Stimulated activated naive B cell treated with anti-CD40 and anti-IgM and Interleukin-4, amounts not matched to agents 10 μg/mL and 1 μg/mL and 100 μg/mL, for 72 hours (primary cell): Measurements from ENCODE around the gene HNRNPF.
"Not testable (repeated sequence)": the region's sequence is repeated elsewhere in the genome, so short reads cannot be mapped to it uniquely, and the experiment has no call there.

Source experiments
- ATAC-seq, 2 donors: fragments of 150-1000 bp; cut with Tn5 transposase; replicated peaks; 2 replicates each; pipeline ENCODE4 v1.10.0; 2021; ENCODE audit warnings: moderate library complexity in 1 of 2
- DNase-seq: peaks from one replicate; pipeline ENCODE4 v3.0.0; 2021
- H3K27ac Mint-ChIP-seq: one replicate; pipeline ENCODE4 v1.8.0; 2022; ENCODE audit warnings: mild to moderate bottlenecking, mixed read lengths
- H3K27me3 Mint-ChIP-seq, 2 donors: one replicate each; pipeline ENCODE4 v1.8.0; 2022; ENCODE audit warnings: mixed read lengths in 2 of 2
- H3K36me3 Mint-ChIP-seq, 2 donors: one replicate each; pipeline ENCODE4 v1.8.0; 2022; ENCODE audit warnings: mixed read lengths in 2 of 2, mild to moderate bottlenecking in 1 of 2
- H3K4me1 Mint-ChIP-seq, 2 donors: one replicate each; pipeline ENCODE4 v1.8.0; 2022; ENCODE audit warnings: mixed read lengths in 2 of 2, mild to moderate bottlenecking in 1 of 2
- H3K4me3 Mint-ChIP-seq, 2 donors: one replicate each; pipeline ENCODE4 v1.8.0; 2022; ENCODE audit warnings: mild to moderate bottlenecking in 2 of 2, mixed read lengths in 2 of 2, moderate library complexity in 1 of 2
- H3K9me3 Mint-ChIP-seq, 2 donors: one replicate each; pipeline ENCODE4 v1.8.0; 2022; ENCODE audit warnings: mixed read lengths in 2 of 2, mild to moderate bottlenecking in 1 of 2

Gene HNRNPF

GRCh38 chr10:43436291-43437140 is 27.5 kb upstream of the HNRNPF start, which contains the start of gene ZNF487:
Gene ZNF487 (plus strand): TSS chr10:43437111. CDS start chr10:43475814, 38,703 bp downstream.
- peak within 1 kb of the TSS; percentile 98 to 99 for H3K4me3 Mint-ChIP-seq

GRCh38 chr10:43430926-43431663 is 22.1 kb upstream of the HNRNPF start:
- no peak for DNase-seq
- Mint-ChIP-seq H3K4me1 (peaks cover 8 to 15% of the 10 kb centered on the region in 2 donors), H3K27me3 (no peaks in the 10 kb centered on the region), H3K36me3 (peaks cover 2 to 3% of the 10 kb centered on the region in 2 donors), H3K9me3 (no peaks in the 10 kb centered on the region), H3K4me3 (no peak overlapping the region), H3K27ac (no peak overlapping the region)
- no peak for ATAC-seq

More at GRCh38 chr10:43436291-43437140, 27.5 kb upstream of the HNRNPF start, which contains the start of gene ZNF487:
- ATAC-seq, result peak; percentile 96
- peaks cover 17 to 38% of the 10 kb centered on the region in 2 donors for H3K4me1 Mint-ChIP-seq
- DNase-seq, result peak; percentile 87
- H3K9me3 Mint-ChIP-seq, result no peaks in the 10 kb centered on the region
- H3K27me3 Mint-ChIP-seq, result no peaks in the 10 kb centered on the region
- peaks cover 6 to 8% of the 10 kb centered on the region in 2 donors for H3K36me3 Mint-ChIP-seq
- H3K27ac Mint-ChIP-seq, result peak within 1 kb of the TSS; percentile 99

- ATAC-seq, result peak; percentile 92 to 93
- Mint-ChIP-seq H3K4me1 (peaks cover 6 to 15% of the 10 kb centered on the region in 2 donors), H3K27ac (peak overlapping the region; percentile 89), H3K9me3 (no peaks in the 10 kb centered on the region), H3K36me3 (no peaks in the 10 kb centered on the region), H3K4me3 (peak overlapping the region; percentile 68), H3K27me3 (no peaks in the 10 kb centered on the region)
- peak; percentile 44 for DNase-seq
These were observed 18.3 kb upstream of the HNRNPF start for GRCh38 chr10:43427166-43427825.

GRCh38 chr10:43426476-43426875 is 17.5 kb upstream of the HNRNPF start:
- H3K27me3 Mint-ChIP-seq, H3K9me3 Mint-ChIP-seq, H3K36me3 Mint-ChIP-seq, ATAC-seq, H3K4me3 Mint-ChIP-seq, H3K27ac Mint-ChIP-seq, DNase-seq: not testable (repeated sequence)
- H3K4me1 Mint-ChIP-seq, result peaks cover 8 to 18% of the 10 kb centered on the region in 2 donors

- H3K9me3 Mint-ChIP-seq, result peaks cover 0 to 2% of the 10 kb centered on the region in 2 donors
- H3K27ac Mint-ChIP-seq, result no peak overlapping the region
- no peaks in the 10 kb centered on the region for H3K27me3 Mint-ChIP-seq
- H3K4me3 Mint-ChIP-seq, result no peak overlapping the region
- H3K4me1 Mint-ChIP-seq, result peaks cover 12 to 32% of the 10 kb centered on the region in 2 donors
- DNase-seq, result no peak
- peaks cover 6% of the 10 kb centered on the region in 2 donors for H3K36me3 Mint-ChIP-seq
- ATAC-seq, result no peak
These were observed 15.4 kb upstream of the HNRNPF start for GRCh38 chr10:43424416-43424815.

- H3K27me3 Mint-ChIP-seq, DNase-seq, H3K9me3 Mint-ChIP-seq, ATAC-seq, H3K36me3 Mint-ChIP-seq, H3K4me3 Mint-ChIP-seq: not testable (repeated sequence)
- H3K27ac Mint-ChIP-seq, result peak overlapping the region; percentile 59
- peaks cover 17 to 36% of the 10 kb centered on the region in 2 donors for H3K4me1 Mint-ChIP-seq
These were observed 13.0 kb upstream of the HNRNPF start for GRCh38 chr10:43421944-43422343.

- Mint-ChIP-seq H3K4me1 (peaks cover 17 to 36% of the 10 kb centered on the region in 2 donors), H3K36me3 (peaks cover 8% of the 10 kb centered on the region in 2 donors), H3K9me3 (peaks cover 0 to 5% of the 10 kb centered on the region in 2 donors), H3K4me3 (peak overlapping the region; percentile 12 to 39), H3K27me3 (no peaks in the 10 kb centered on the region), H3K27ac (peak overlapping the region; percentile 59)
- DNase-seq (no peak), ATAC-seq (no peak)
These were observed 12.5 kb upstream of the HNRNPF start for GRCh38 chr10:43421519-43421918.

- peak overlapping the region; percentile 90 to 96 for H3K4me3 Mint-ChIP-seq
- H3K4me1 Mint-ChIP-seq, result peaks cover 17 to 36% of the 10 kb centered on the region in 2 donors
- no peak for DNase-seq
- H3K9me3 Mint-ChIP-seq, result peaks cover 0 to 5% of the 10 kb centered on the region in 2 donors
- H3K27ac Mint-ChIP-seq, result peak overlapping the region; percentile 99
- H3K36me3 Mint-ChIP-seq, result peaks cover 8% of the 10 kb centered on the region in 2 donors
- no peak for ATAC-seq
- H3K27me3 Mint-ChIP-seq, result no peaks in the 10 kb centered on the region
These were observed 12.2 kb upstream of the HNRNPF start for GRCh38 chr10:43421201-43421507.

GRCh38 chr10:43420369-43421200 is 11.6 kb upstream of the HNRNPF start:
- H3K36me3 Mint-ChIP-seq, result peaks cover 8% of the 10 kb centered on the region in 2 donors
- peaks cover 0 to 5% of the 10 kb centered on the region in 2 donors for H3K9me3 Mint-ChIP-seq
- no peaks in the 10 kb centered on the region for H3K27me3 Mint-ChIP-seq
- ATAC-seq (peak; percentile 83), DNase-seq (peak; percentile 89)
- peak overlapping the region; percentile 90 to 96 for H3K4me3 Mint-ChIP-seq
- peaks cover 17 to 36% of the 10 kb centered on the region in 2 donors for H3K4me1 Mint-ChIP-seq
- peak overlapping the region; percentile 99 for H3K27ac Mint-ChIP-seq

GRCh38 chr10:43419997-43420368 is 11.0 kb upstream of the HNRNPF start:
- no peak for DNase-seq
- H3K4me1 Mint-ChIP-seq, result peaks cover 17 to 36% of the 10 kb centered on the region in 2 donors
- H3K27me3 Mint-ChIP-seq, result no peaks in the 10 kb centered on the region
- ATAC-seq, result no peak
- H3K4me3 Mint-ChIP-seq, result peak overlapping the region; percentile 90 to 96
- H3K27ac Mint-ChIP-seq, result peak overlapping the region; percentile 98
- H3K9me3 Mint-ChIP-seq, result peaks cover 0 to 5% of the 10 kb centered on the region in 2 donors
- peaks cover 8% of the 10 kb centered on the region in 2 donors for H3K36me3 Mint-ChIP-seq

GRCh38 chr10:43417950-43418768 is 9.2 kb upstream of the HNRNPF start:
- Mint-ChIP-seq H3K4me1 (peaks cover 17 to 44% of the 10 kb centered on the region in 2 donors), H3K4me3 (peak overlapping the region; percentile 60 to 69), H3K27ac (peak overlapping the region; percentile 96), H3K36me3 (peaks cover 8% of the 10 kb centered on the region in 2 donors), H3K27me3 (no peaks in the 10 kb centered on the region), H3K9me3 (peaks cover 0 to 5% of the 10 kb centered on the region in 2 donors)
- ATAC-seq (peak; percentile 75 to 76), DNase-seq (peak; percentile 82)

GRCh38 chr10:43415544-43415943 is 6.6 kb upstream of the HNRNPF start:
- Mint-ChIP-seq H3K27me3 (no peaks in the 10 kb centered on the region), H3K4me3 (no peak overlapping the region), H3K27ac (no peak overlapping the region), H3K9me3 (peaks cover 0 to 5% of the 10 kb centered on the region in 2 donors), H3K36me3 (peaks cover 10% of the 10 kb centered on the region in 2 donors), H3K4me1 (peaks cover 9 to 42% of the 10 kb centered on the region in 2 donors)
- DNase-seq (no peak), ATAC-seq (no peak)

GRCh38 chr10:43411536-43411935 is 2.5 kb upstream of the HNRNPF start:
- no peak overlapping the region for H3K27ac Mint-ChIP-seq
- peaks cover 14 to 23% of the 10 kb centered on the region in 2 donors for H3K36me3 Mint-ChIP-seq
- no peaks in the 10 kb centered on the region for H3K27me3 Mint-ChIP-seq
- DNase-seq (no peak), ATAC-seq (no peak)
- no peaks in the 10 kb centered on the region for H3K9me3 Mint-ChIP-seq
- H3K4me1 Mint-ChIP-seq, result peaks cover 5 to 30% of the 10 kb centered on the region in 2 donors
- H3K4me3 Mint-ChIP-seq, result no peak overlapping the region
